Measurements from ENCODE around the gene MAPK8.

Gene MAPK8

DNA sequence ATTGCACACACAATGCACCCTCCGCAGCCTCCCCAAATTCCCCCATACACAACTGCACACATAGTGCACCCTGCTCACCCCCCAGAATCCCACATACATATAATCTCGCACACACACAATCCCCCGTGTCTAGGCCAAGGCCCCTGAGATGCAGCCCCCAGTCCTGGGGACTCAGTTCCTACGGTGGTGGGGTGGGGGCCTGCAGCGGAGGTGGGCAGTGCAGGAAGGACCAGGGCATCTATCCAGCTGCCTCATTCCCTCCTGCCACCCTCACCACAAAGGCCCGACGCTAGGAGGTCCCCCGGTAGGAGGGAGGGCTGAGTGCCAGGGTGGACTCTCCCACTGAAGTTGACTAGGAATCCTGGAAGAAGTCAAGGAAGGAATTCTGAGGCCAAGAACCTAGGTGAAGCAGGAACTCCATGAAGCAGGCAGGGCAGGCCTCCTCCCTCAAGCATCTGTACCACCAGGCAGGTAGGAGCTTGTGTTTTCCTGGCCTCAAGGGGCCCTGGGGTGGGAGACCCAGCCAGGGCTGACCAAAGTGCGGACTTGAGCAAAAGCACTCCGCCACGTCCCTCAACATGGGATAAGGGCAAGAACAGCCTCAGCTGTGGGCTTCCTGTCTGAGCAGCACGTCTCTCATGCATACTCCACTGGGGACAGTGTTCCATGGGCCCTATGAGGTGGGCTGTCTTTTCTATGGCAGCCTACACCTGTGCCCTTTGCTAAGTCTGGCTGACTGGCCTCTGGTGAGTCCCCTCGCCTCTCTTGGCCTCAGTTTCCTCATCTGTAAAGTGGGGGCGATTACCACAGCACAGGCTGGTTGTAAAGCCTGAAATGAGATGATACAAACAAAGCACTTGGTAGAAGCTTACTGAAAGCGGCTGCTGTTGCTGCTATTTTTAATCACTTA, 145.7 kb downstream of the MAPK8 start:
- no peak for DNase-seq

DNA sequence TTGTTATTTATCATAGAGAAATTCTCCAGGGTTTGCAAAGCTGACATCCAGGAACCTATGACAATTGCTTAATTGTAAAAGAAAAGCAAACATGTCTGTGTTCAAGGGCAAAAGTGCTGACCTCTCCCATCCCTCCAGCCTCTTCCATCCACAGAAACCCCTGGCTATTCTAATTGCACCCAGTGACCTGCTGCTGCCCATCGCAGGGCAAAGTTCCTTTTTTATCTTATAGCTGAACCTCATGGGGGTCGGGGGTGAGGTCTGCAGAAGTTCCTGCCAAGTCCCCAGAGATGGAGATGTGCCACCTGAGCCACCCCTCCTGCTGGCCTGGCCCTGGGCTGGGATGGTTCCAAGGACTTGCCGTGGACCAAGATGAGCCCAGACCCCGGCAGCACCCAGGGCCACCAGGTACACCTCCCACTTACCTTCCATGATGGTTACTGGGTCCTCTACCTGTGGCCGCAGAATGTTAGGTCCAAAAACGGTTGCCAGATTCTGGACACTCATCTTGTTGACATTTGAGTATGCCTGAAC, 146.5 kb downstream of the MAPK8 start:
- DNase-seq, result no peak

DNA sequence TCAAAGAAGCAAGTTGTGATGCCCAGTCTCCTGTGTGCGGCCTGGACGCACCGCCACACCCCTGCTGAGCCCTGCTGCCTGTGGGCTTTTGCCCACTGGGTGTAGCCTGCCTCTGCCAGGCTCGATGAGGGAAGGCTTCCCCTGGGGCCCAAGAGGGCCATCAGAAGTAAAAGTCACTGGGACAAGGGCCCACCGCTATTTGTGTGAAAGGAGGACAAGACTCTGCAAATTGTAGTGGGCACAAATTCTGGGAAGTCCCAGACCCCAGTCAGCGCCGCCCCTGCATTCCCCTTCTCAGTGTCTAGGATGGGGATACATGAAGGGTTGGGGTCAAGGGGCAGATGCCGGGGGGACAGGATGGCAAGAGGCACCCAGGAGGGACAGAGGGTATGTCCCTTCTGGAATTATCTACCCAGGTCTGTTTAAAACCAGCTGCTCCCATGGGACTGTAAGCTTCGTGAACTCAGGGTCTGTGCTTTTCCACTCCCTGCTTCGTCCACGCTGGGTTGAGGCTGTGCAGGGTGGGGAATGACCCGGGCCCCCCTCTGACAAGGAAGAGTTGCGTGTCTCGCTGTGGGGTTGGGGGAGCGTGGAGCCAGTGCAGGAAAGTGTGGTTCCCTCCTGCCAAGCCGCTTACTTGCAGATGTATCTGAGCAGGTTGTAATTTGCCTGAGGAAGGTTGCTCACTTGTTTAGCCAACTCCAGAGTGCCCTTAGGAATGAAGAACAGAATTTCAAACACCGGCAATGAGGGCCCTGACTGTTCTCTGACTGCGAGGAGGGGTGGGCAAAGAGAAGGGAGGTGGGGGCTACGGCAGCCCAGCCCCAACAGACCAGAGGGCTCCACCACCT, 147.2 kb downstream of the MAPK8 start:
- DNase-seq, result no peak

DNA sequence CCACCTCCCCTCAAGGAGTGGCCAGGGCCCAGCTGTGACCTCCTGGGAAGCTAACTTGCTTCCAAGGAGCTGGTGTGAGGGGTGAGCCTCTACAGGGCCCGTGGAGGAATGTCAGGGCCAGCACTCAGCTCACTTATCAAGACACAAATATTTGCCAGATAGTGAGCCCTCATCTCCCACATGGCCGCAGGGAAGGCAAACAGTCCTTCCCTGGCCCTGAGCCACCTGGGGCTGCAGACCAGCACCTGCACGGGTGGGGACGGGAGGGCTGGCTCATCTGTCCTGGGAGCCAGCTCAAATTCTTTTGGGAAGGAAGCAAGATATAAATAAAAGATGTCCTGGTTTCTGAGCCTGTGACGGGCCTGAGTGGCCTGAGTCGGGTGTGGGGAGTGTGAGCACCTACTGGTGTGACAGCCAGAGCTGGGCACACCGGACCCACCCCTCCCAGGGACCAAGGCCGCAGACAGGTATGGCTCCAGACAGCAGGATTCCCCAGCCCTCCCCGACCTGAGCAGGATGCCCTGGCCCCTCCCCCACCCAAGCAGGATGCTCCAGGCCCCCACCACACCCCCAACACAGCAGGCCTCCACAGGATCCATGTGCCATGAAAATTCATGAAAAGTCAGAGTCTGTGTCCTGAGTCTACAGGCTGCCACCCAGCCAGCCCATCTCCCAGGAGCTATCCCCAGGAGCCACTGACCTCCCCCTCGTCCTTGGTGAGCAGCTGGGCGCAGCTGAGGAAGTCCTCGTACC, 148.0 kb downstream of the MAPK8 start:
- DNase-seq, result no peak

DNA sequence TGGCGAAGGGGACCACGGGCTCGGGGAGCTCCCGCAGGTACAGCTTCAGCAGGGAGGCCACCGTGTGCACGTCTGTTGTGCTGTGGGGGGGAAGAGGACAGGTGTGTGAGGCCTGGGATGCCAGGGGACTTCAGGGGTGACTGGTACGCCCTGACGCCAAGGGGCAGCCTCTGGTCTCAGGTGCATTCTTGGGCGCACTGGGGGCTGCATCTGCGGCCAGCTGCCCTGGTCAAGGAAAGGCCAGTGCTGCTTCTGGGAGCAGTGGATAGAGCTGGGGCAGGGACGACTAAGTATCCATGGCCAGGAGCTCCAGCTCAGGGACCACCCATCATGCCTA, 148.5 kb downstream of the MAPK8 start:
- no peak for DNase-seq

DNA sequence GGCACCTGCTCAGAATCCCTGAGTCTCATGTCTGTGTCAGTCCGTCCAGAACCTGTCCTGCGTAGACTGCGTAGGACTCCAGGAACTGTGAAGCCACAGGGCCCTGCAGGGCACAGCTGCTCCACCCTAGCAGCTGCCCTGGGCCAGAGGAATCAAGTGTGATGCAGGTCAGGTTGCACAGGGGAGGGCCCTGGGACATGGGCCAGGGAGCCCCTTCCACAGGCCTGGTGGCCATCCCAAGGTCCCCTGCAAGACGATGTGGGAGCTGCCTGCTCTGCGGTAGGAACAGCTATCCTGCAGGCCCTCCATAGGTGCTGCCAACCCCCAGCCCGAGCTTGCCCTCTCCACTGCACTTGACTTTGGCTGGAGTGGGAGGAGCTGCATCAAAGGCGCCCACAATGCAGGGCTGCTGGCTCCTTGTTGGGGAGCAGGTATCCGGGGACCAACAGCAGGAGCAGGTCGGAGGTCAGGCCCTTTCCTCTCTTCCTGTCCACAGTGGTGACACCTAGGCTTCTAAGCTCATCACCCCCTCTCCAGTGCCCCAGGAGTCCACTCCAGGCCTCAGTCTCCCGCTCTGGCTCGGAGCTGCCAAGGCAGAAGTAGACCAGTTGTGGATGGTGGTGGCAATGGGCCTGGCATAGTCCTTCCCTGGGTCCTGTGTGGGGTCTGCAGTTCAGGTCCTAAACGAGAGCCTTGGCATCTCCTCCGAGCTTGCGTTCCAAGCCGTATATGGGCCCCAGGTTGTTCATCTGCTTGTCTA, 149.1 kb downstream of the MAPK8 start:
- no peak for DNase-seq

DNA sequence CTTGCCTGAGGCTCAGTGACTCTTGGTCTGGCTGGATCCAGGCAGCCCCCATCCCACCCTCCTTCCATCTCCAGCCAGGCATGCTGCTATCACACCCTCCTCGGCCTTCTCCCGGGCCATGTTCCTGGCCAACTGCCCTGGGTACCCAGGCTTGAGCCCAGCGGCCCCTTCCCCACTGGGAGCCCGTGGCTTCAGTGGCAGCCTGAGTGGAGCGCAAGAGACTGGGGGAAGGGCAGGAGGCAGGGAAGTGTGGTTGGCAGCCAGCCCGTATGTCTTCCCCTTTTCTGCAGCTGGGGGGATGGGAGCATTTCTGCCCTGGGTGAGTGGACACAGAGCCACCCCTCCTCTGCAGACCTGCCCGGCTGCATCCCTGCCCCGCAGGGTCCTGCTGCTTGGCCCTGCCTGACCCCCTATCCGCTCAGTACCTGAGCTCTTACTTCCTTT, 149.9 kb downstream of the MAPK8 start:
- no peak for DNase-seq

DNA sequence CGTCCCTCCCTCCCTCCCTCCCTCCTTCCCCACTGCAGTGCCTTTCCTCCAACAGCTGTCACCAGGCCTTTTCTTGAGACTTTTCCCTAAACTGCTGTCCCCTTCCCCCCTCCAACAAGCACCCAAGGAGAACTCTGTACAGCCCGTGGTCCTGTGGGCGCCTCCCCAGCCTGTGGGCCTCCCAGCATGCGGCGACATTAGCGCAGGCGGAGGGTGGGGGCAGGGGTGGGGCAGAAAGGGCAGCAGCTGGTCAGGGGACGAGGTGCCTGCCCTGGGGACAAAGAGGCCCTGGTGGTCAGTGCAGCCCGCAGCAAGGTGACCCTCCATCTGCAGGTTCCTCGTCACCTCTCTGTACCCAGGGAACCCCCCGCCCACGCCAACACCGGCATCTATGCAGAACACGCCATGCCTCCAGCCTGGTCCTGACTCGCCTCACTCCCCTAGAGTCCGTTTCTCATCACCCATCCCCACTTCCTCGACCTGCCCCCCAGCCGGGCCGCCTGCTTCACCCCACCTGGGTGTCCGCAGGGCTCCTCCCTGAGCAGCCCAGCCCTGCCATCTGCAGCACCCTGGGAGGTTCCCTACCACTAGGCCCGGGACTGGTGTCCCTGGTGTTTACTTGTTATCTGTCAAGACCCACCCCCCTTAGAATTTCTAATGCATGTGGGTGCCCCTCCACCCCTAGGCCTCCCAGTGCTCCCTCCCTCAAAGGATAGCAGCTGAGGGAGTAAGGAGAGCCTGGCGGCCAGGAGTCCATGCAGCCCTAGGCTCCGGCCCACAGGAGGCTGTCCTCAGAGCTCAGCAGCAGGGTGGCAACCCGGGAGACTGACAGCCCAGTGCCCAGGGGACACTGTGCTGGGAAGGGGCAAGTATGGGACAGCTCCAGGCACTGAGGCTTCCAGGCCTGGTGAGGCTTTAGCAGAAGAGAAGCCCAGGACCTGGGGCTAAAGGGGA, 150.6 kb downstream of the MAPK8 start:
- DNase-seq, result no peak

DNA sequence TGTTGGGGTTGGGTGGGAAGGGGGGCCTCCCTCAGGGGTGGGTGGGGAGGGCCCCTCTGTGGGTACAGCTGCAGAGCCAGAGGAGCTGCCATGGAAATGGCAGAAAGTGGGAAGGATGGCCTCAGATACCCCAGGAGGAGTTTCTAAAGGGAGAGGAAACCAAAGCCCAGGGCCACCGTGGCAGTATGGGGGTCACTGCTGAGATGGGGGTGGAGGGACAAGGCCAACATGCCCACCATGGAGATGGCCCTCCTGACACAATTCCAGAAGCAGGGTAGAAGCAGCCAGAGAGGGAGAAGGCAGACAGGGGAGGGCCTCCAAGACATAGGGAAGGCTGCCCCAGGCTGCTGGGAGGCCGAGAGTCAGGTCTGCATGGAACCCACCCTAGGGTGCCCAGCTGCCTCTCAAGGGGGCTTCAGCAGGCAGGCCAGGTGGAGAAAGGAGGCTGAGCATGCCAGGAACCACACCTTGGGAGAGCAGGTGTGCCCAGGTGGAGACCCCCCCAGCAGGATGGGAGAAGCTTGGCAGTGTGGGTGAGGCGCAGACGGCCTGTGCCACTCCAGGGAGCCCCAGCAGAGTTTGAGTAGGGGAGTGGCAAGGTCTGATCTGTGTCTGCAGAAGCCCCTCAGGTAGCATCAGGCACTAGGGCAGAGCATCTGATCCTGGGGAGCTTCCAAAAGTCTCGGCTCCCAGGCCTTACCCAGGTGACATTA, 151.6 kb downstream of the MAPK8 start:
- DNase-seq, result no peak

- DNase-seq, result no peak
Observed at GRCh38 chr10:48458662-48459048, 152.2 kb downstream of the MAPK8 start.

DNA sequence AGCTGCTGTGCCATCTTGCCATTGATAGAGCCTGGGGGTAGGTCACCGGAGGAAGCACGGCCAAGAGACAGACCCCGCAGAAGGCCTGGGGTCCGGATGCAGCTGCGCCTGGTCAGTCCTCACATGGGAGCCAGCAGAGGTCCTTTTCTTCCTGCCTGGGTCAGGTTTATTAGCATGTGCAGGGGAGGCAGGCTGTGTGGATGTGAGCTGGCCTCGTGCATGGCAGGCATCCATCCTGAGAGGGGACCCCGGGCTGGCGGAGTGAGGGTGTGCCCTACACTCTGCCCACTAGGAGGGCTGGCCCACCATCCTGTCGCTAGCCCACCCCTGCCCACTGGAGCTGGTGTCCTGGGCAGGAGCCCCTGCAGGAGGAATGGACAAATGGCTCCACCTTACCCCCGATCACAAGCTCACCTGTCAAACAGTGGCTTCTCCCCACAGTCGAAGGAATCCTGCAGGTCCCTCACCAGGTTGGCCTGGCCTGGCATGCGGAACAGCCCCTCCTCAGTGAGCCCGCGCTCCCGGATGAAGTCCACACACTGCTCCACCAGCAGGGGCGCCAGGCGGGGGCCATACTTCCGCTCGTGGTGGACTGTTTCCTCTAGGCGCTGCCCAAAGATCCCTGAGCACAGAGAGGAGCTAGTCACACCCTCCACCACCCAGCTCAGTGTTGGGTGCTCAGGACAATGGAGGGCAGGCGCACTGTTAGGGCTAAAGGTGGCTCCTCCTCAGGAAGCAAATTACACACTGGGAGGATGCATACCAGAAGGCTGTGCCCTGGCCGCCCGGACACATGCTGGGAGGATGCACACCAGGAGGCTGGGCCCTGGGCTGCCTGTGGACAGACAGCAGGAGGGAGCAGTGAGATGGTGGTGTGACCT, 153.0 kb downstream of the MAPK8 start:
- DNase-seq, result no peak

DNA sequence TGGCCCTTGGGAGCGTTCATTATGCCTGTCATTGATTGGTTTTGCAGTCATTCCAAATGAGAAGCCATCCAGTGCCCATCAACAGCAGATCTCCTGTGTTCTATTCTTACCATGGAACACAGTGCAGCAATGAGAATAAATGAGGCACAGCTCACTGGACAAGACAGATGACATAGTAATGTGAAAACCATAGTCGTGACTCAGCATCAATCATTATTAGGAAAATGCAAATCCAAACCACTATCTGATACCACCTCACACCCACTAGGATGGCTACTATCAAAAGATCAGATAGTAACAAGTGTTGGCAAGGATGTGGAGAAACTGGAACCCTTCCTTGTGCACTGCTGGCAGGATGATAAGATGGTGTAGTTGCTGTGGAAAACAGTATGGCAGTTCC, 153.7 kb downstream of the MAPK8 start:
- no peak for DNase-seq

GRCh38 chr10:48461623-48462481, 155.4 kb downstream of the MAPK8 start:
- DNase-seq, result no peak

- DNase-seq, result no peak
Observed at GRCh38 chr10:48462482-48463020, 156.1 kb downstream of the MAPK8 start.

DNA sequence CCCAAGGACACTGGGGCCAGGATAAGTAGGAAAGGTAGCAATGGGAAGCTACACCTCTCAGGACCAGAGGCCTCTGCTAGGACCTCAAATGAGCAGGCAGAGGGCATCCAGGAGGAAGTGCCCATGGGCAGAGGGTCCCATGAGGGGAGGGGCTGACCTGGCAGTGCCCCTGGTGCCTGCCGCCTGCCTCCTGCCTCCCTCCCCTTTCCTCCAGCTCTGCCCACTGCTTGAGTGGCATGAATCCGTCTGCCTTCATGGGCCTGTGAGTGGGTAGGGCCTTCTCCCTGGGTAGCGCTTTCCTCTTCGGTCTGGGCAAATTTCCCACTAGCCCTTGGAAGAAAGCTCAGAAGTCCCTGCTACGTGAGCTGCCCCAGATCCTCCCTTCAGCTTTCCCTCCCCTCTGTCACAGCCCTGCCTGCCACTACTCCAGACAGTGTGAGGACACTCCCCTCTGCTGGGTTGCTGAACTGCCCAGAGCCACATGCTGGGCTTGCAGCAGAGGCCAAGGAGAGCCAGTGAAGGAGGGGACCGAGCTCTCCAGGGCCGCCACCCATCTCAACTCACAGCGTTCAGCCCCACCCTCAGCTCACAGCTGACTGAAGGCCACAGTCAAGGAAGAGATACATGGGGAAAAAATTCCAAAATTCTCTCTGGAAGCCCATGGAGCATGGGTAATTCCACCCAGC, 157.0 kb downstream of the MAPK8 start:
- no peak for DNase-seq

DNA sequence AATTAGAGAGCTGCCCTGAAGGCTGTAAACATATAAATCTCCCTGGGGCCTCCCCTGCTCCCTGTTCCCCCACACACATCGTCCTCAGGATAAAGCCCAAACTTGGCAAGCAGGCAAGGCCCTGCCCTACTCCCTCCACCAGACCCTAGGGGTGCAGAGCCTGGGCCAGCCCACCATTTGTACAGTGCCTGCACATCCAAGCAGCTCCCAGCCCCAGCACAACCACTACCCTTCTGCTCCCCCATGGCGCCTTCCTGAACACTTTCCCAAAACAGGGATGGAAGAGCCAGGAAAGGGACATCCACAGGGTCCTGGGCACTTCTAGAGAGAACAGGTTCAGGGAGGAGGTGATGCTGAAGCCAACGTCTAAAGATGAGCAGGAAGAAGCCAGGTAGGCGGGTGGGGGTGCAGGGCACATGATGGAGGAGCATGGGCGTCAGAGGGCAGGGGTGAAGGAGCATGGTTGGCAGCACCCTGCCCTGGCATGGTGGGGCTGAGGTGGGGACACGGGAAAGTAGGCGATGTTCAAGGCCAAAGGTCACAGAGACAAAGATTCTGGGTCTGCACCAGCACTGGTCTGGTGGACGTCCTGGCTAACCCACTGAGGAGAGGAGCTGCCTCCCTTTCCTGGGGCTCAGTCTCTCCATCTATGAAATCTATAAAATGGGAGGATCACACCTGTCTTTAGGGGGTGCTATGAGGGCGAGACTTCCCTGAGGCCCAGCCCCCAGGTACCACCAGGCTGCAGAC, 157.8 kb downstream of the MAPK8 start:
- DNase-seq, result no peak

Data from NCI-H446 treated with DMSO at 0.1 percent for 48 hours (cell line).